ENCODE measurements around the gene SUDS3. TPM values are rescaled to one million over a fixed set of nuclear protein-coding genes. Genes with fewer than 3 reads are reported as not detected.

SUDS3 gene
- total and polyA plus RNA-seq, 7 donors = 15.6 to 80.3 (median 54.2) TPM

- H3K27me3 ChIP-seq = no peaks in the 10 kb centered on the region
- WGBS, 2 donors = 68 to 76% methylated on average over 7 of the region's 7 CpGs
- intact Hi-C loops (cut with DNase I) = no loop called here
- H3K36me3 ChIP-seq = no peaks in the 10 kb centered on the region
- DNase-seq = no peak
- no peak overlapping the region for H3K27ac ChIP-seq
- no peaks in the 10 kb centered on the region for H3K9me3 ChIP-seq
- TF ChIP-seq POLR2A (IDR thresholded peaks at IDR 0.05) (no peak), CTCF (IDR thresholded peaks at IDR 0.05) (no peak), EP300 (IDR thresholded peaks at IDR 0.05) (no peak), POLR2AphosphoS5 (IDR thresholded peaks at IDR 0.05) (no peak)
- no peaks in the 10 kb centered on the region for H3K4me1 ChIP-seq
- no peak overlapping the region for H3K4me3 ChIP-seq
Observed at GRCh38 chr12:118424884-118425283, 48.5 kb downstream of the SUDS3 start.

- Histone ChIP-seq H3K4me1 (no peaks in the 10 kb centered on the region), H3K36me3 (no peaks in the 10 kb centered on the region), H3K27me3 (no peaks in the 10 kb centered on the region), H3K27ac (no peak overlapping the region), H3K9me3 (no peaks in the 10 kb centered on the region), H3K4me3 (no peak overlapping the region)
- 45 to 83% methylated on average over 4 of the region's 4 CpGs for WGBS, 2 donors
- TF ChIP-seq EP300 (IDR thresholded peaks at IDR 0.05) (no peak), POLR2A (IDR thresholded peaks at IDR 0.05) (no peak), CTCF (IDR thresholded peaks at IDR 0.05) (no peak), POLR2AphosphoS5 (IDR thresholded peaks at IDR 0.05) (no peak)
- no peak for DNase-seq
- intact Hi-C loops (cut with DNase I) = no loop called here
Observed at GRCh38 chr12:118425364-118425763, 49.0 kb downstream of the SUDS3 start.

- H3K36me3 ChIP-seq = no peaks in the 10 kb centered on the region
- TF ChIP-seq EP300 (IDR thresholded peaks at IDR 0.05) = no peak
- TF ChIP-seq CTCF (IDR thresholded peaks at IDR 0.05) = no peak
- TF ChIP-seq POLR2AphosphoS5 (IDR thresholded peaks at IDR 0.05) = no peak
- no peak for TF ChIP-seq POLR2A (IDR thresholded peaks at IDR 0.05)
- no peak for DNase-seq
- H3K4me3 ChIP-seq = no peak overlapping the region
- WGBS, 2 donors = 88 to 90% methylated on average over 3 of the region's 3 CpGs
- intact Hi-C loops (cut with DNase I) = no loop called here
- H3K9me3 ChIP-seq = no peaks in the 10 kb centered on the region
- no peak overlapping the region for H3K27ac ChIP-seq
- H3K27me3 ChIP-seq = no peaks in the 10 kb centered on the region
- no peaks in the 10 kb centered on the region for H3K4me1 ChIP-seq
Observed at GRCh38 chr12:118427819-118428218, 51.5 kb downstream of the SUDS3 start.

GRCh38 chr12:118428643-118429042 lies 52.3 kb downstream of the SUDS3 start:
- DNase-seq = no peak
- intact Hi-C loops (cut with DNase I) = no loop called here
- H3K36me3 ChIP-seq = no peaks in the 10 kb centered on the region
- no peaks in the 10 kb centered on the region for H3K9me3 ChIP-seq
- no peak overlapping the region for H3K27ac ChIP-seq
- H3K27me3 ChIP-seq = no peaks in the 10 kb centered on the region
- WGBS, 2 donors = 78 to 89% methylated on average over 3 of the region's 3 CpGs
- no peak overlapping the region for H3K4me3 ChIP-seq
- no peak for TF ChIP-seq POLR2A (IDR thresholded peaks at IDR 0.05)
- TF ChIP-seq POLR2AphosphoS5 (IDR thresholded peaks at IDR 0.05) = no peak
- no peaks in the 10 kb centered on the region for H3K4me1 ChIP-seq

- WGBS, 2 donors = 60 to 70% methylated on average over 7 of the region's 7 CpGs
- Histone ChIP-seq H3K27ac (no peak overlapping the region), H3K36me3 (no peaks in the 10 kb centered on the region), H3K9me3 (no peaks in the 10 kb centered on the region), H3K4me3 (no peak overlapping the region), H3K27me3 (no peaks in the 10 kb centered on the region), H3K4me1 (no peaks in the 10 kb centered on the region)
- no peak for DNase-seq
- intact Hi-C loops (cut with DNase I) = no loop called here
- TF ChIP-seq POLR2A (IDR thresholded peaks at IDR 0.05) (no peak), EP300 (IDR thresholded peaks at IDR 0.05) (no peak), POLR2AphosphoS5 (IDR thresholded peaks at IDR 0.05) (no peak), CTCF (IDR thresholded peaks at IDR 0.05) (no peak)
Observed at GRCh38 chr12:118429688-118430383, 53.5 kb downstream of the SUDS3 start.

All from sigmoid colon (tissue), 7 donors.